Activated T-helper 2 cell treated with anti-CD3 and anti-CD28 coated beads, Interferon-gamma antibody, Interleukin-2, Interleukin-4, amounts not matched to agents 10 μg/mL and 5 μg/mL and 100 μg/mL, durations not matched to agents 14 hours and 24 hours and 36 hours (primary cell): ENCODE data around the gene PDCD1LG2. TPM values are rescaled to one million over a fixed set of nuclear protein-coding genes. Genes with fewer than 3 reads are reported as not detected.
A peak's percentile ranks its signal among the peaks of the same experiment; 100 is the strongest.

ENCODE experiments used
- DNase-seq: peaks from one replicate; pipeline ENCODE4 v3.0.0; 2021; ENCODE audit warnings: low spot score
- H3K27ac Mint-ChIP-seq: one replicate; pipeline ENCODE4 v1.8.0; 2021; ENCODE audit warnings: mixed read lengths
- H3K27me3 Mint-ChIP-seq: one replicate; pipeline ENCODE4 v1.8.0; 2021; ENCODE audit warnings: low read depth, mixed read lengths
- H3K36me3 Mint-ChIP-seq: one replicate; pipeline ENCODE4 v1.8.0; 2021; ENCODE audit warnings: low read depth, mixed read lengths
- H3K4me1 Mint-ChIP-seq: one replicate; pipeline ENCODE4 v1.8.0; 2021; ENCODE audit warnings: low read depth, mixed read lengths
- H3K4me3 Mint-ChIP-seq: one replicate; pipeline ENCODE4 v1.8.0; 2021; ENCODE audit warnings: low read depth, mild to moderate bottlenecking, moderate library complexity, mixed read lengths
- H3K9me3 Mint-ChIP-seq: one replicate; pipeline ENCODE4 v1.8.0; 2021; ENCODE audit warnings: mixed read lengths
- intact Hi-C: fragments of 100-400 bp; cut with micrococcal nuclease; formaldehyde crosslinking; loops from one replicate; pipeline ENCODE4 v1.15.1; 2023
- total RNA-seq: library from RNA; stranded (reverse); gene quantifications from 2 replicates; pipeline ENCODE4 v1.2.3, GENCODE V29; 2022

Gene PDCD1LG2
- total RNA-seq, 1 donor from 2014 or later = 1.7 TPM

DNA sequence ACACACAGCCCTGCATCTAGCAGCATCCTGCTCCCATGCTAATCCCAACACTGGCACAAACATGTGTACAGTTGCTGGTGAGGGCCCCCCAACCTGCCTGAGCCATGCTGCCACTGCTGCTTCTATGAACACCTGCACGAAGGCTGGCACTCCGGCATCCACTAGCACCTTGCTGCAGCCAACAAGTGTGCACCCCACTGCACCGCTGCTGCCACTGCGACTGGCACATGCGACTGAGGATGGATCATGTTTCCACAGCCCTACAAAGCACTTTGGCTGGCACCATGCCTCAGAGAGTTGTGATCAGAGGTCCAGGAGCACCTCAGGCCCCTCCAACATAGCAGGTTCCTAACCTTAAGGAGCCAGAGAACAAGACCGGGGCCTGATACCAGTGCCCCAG is 7.8 kb upstream of the PDCD1LG2 start:
- H3K27me3 Mint-ChIP-seq = no peaks in the 10 kb centered on the region
- intact Hi-C loops = no loop called here

DNA sequence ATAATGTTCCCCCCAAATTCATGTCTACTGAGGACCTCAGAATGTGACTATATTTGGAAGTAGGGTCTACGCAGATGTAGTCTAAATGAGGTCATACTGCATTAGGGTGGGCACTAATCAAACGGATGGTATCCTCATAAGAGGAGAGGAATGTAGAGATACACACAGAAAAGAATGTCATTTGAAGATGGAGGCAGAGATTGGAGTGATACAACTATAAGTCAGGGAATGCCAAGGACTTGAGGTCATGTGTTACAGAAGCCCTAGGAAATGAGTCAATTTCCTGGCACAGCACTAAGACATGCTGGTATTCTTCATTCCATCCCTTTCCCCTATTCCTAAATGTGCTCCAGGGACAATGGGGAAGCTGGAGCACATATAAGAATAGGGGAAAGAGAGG is 758 bp upstream of the PDCD1LG2 start:
- H3K9me3 Mint-ChIP-seq = peaks cover 17% of the 10 kb centered on the region
- H3K27ac Mint-ChIP-seq = peak overlapping the region; percentile 95
- intact Hi-C loops = no loop called here
- H3K4me3 Mint-ChIP-seq = peak overlapping the region; percentile 80
- peaks cover 56% of the 10 kb centered on the region for H3K4me1 Mint-ChIP-seq
- no peaks in the 10 kb centered on the region for H3K27me3 Mint-ChIP-seq
- H3K36me3 Mint-ChIP-seq = peaks cover 15% of the 10 kb centered on the region
- no peak for DNase-seq

More for the DNA sequence above, 7.8 kb upstream of the PDCD1LG2 start:
- DNase-seq = no peak
- Mint-ChIP-seq H3K36me3 (peaks cover 17% of the 10 kb centered on the region), H3K9me3 (peaks cover 24% of the 10 kb centered on the region), H3K27ac (no peak overlapping the region), H3K4me1 (peaks cover 7% of the 10 kb centered on the region), H3K4me3 (no peak overlapping the region)

DNA sequence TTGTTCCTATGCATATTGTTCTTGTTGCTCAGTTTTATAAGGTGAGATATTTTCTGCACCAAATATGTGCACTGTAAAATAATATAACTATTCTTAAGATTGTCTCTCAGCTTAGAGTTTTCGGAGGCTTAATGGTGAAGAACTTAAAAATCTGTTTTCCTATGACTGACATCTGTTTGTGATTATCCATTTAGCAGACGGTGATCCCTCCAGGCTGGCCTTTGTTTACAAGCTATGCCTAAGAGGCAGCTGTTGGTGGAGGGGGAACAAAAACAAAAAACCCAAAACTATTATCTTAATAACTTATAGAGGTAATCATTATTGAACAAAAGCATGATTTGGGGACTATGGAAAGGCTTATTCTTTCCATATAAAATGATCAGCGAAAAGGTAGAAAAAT is 658 bp downstream of the PDCD1LG2 start:
- Mint-ChIP-seq H3K27ac (peak overlapping the region; percentile 95), H3K4me3 (peak overlapping the region; percentile 80), H3K4me1 (peaks cover 55% of the 10 kb centered on the region), H3K27me3 (no peaks in the 10 kb centered on the region), H3K36me3 (peaks cover 5% of the 10 kb centered on the region), H3K9me3 (peaks cover 6% of the 10 kb centered on the region)
- intact Hi-C loops = loop anchor here (1.0 to 2.0 kb wide), 6 partner anchors 7 to 75 kb away; partner anchors contain the start of gene CD274
- no peak for DNase-seq

DNA sequence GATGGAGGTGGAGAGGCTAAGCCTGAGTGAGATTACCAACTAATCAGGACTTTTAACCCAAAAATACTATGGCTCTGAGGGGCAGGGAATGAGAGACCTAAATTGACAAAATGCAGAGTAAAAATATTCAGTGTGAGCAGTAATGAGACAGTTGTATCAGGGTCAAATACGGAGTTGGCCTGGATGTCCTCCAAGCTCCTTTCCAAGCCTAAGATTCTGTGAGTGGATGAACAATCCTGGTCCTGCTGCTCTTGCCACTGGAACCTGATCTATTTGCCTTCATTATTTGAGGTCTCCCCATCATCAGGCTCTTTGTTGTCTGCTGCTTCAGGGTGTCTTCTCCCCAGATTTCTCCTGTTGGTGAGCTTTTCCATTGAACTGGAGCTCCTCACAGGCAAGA is 1.1 kb downstream of the PDCD1LG2 start:
- peak overlapping the region; percentile 80 for H3K4me3 Mint-ChIP-seq
- H3K27me3 Mint-ChIP-seq = no peaks in the 10 kb centered on the region
- H3K27ac Mint-ChIP-seq = peak overlapping the region; percentile 95
- H3K9me3 Mint-ChIP-seq = peaks cover 6% of the 10 kb centered on the region
- DNase-seq = no peak
- intact Hi-C loops = loop anchor here (2.0 kb wide), 1 partner anchor 61 kb away; the partner anchor contains the start of gene CD274
- H3K36me3 Mint-ChIP-seq = peaks cover 5% of the 10 kb centered on the region
- peaks cover 55% of the 10 kb centered on the region for H3K4me1 Mint-ChIP-seq

DNA sequence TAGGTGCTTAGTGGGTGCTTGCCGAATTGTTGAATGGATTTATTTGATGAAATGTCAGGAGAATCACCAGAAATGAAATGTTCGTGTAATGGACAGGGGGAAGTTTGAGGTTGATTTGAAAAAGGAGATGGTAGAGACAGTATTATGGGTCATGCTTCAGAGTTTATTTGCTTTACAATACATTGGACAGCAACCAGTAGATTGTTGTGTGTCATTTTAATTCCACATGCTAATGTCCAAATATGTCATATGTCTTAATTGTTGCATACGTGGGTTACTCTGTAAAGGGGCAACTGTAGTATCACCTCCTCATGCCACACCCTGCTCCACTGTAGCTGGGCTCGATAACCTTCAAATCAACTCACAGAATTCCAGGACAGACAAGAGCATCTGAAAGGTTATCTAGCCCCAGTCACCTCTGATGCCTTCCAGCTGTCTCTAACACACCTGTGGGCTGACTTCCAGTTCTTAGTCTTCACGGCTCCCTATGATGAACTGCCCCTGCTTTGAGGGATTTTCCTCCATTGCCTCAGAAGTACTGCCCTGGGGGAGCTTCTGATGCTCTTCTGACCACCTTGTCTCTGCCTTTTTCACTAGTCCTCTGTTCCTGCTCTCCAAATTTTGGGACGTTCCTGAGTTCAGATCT is 1.7 kb downstream of the PDCD1LG2 start:
- DNase-seq = no peak
- Mint-ChIP-seq H3K4me1 (peaks cover 58% of the 10 kb centered on the region), H3K27ac (peak overlapping the region; percentile 54), H3K4me3 (peak overlapping the region; percentile 80), H3K9me3 (peaks cover 2% of the 10 kb centered on the region), H3K27me3 (no peaks in the 10 kb centered on the region), H3K36me3 (peaks cover 1% of the 10 kb centered on the region)
- intact Hi-C loops = loop anchor here (2.0 kb wide), 1 partner anchor 61 kb away; the partner anchor contains the start of gene CD274

DNA sequence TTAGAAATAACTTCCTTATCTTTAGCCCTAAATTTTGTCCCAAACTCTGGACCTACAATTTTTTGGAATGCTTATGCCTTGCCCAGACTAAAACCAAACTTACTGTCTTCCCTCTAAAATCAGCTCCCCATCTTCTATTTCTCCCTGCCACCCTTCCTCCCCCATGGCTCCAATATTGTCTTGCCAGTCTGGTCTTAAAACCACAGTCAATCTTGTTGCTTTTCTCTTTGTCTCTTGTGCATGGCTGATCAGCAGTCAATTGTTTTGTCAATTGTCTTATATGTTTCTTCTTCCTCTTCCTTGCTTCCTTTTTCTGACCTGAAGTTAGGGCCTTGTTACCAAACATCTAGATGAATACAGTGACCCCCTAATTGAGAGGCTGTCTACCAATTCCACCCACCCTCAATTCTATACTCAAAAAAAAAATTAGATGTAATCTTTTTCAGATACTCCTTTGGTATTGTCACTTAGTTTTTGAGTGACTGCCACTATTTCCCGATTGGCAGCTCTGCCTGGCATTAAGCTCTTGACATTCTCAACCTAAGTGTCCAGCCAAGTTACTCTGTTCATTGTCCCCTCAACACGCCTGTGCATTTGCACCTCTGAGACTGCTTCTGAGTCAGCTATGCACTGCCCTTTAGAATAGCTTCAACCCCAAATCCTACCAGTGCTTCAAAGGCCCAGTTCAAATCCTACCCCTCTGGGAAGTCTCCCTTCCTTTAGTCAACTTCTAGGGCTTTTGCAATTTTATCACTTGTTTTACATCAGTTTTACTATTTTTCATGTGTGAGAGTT is 2.5 kb downstream of the PDCD1LG2 start:
- H3K9me3 Mint-ChIP-seq = no peaks in the 10 kb centered on the region
- DNase-seq = no peak
- peak overlapping the region; percentile 80 for H3K4me3 Mint-ChIP-seq
- intact Hi-C loops = no loop called here
- H3K36me3 Mint-ChIP-seq = no peaks in the 10 kb centered on the region
- H3K4me1 Mint-ChIP-seq = peaks cover 63% of the 10 kb centered on the region
- no peaks in the 10 kb centered on the region for H3K27me3 Mint-ChIP-seq
- peak overlapping the region; percentile 18 for H3K27ac Mint-ChIP-seq

DNA sequence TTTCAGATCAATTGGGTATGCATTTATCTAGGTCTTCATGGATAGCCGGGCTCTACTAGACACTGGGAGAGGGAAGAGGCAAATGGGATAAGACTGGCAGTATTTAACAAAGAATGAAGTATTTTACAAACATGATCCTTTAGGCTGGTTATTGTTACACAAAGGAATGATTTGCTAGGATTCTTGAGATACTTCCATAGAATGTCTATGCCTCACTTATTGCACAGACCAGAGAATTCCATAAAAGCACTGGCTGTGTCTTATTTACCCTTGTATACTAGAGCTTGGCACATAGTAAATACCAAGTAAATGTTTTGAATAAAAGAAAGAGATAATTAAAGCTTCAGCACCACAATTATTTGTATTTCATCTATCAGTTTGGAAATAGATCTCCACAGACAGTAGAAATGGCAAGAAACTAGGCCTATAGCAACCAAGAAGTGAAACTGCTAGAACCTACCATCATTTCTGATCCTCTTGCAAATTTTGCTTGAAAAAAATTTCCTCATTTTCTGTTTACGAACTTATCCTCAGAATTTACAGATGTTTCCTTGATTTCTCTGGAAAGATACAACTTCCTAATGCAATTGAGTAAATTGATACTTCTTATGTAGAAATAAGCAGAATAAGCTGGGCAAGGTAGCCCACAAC is 3.8 kb downstream of the PDCD1LG2 start:
- H3K4me3 Mint-ChIP-seq = no peak overlapping the region
- DNase-seq = no peak
- intact Hi-C loops = no loop called here
- no peaks in the 10 kb centered on the region for H3K9me3 Mint-ChIP-seq
- peaks cover 65% of the 10 kb centered on the region for H3K4me1 Mint-ChIP-seq
- H3K36me3 Mint-ChIP-seq = no peaks in the 10 kb centered on the region
- no peak overlapping the region for H3K27ac Mint-ChIP-seq
- no peaks in the 10 kb centered on the region for H3K27me3 Mint-ChIP-seq

DNA sequence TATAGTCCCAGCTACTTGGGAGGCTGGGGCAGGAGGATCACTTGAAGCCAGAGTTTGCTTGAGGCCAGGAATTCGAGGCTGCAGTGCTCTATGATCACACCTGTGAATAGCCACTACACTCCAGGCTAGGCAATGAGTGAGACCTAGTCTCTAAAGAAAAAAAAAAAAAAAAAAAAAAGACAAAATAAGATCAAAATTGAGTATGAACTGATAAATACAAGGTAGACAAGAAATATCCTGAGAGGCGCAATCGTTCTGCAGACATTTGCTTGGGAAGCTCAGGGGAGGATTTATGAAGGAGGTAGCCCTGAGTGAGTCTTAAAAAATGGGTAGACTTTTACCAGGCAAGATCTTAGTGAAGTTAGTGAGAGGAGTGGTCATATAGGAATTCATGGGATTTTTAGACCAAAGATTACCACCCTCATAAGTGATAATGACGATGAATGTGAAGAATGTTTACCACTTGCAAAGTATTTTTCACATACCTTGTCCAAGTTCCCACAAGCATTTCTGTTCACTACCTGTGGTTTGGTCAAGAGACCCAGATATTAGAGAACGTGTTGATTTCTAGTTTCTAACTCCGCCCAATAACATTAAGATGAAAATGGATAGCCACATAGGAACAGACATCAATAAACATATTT is 4.4 kb downstream of the PDCD1LG2 start:
- DNase-seq = no peak
- H3K27me3 Mint-ChIP-seq = no peaks in the 10 kb centered on the region
- H3K27ac Mint-ChIP-seq = no peak overlapping the region
- H3K4me3 Mint-ChIP-seq = no peak overlapping the region
- no peaks in the 10 kb centered on the region for H3K9me3 Mint-ChIP-seq
- peaks cover 65% of the 10 kb centered on the region for H3K4me1 Mint-ChIP-seq
- intact Hi-C loops = no loop called here
- H3K36me3 Mint-ChIP-seq = peaks cover 4% of the 10 kb centered on the region

DNA sequence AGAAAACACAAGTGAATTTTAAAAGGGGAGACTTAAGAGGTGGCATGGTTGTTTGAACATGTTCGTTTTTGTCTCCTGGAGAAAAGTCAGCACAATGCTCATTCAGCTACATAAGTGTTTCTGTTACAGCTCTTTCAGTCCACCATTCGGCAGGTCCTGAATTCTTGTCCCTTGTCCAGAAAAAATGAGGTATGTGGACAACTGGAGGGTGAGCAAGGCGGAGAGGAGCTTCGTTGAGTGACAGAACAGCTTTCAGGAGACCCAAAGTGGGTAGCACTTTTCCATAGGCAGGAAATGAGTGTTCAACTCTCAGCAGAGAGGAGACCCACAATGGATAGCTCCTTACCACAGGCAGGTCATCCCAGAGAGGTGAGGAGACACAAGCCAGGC is 4.9 kb downstream of the PDCD1LG2 start:
- no peaks in the 10 kb centered on the region for H3K9me3 Mint-ChIP-seq
- peaks cover 5% of the 10 kb centered on the region for H3K36me3 Mint-ChIP-seq
- intact Hi-C loops = no loop called here
- no peak overlapping the region for H3K27ac Mint-ChIP-seq
- no peaks in the 10 kb centered on the region for H3K27me3 Mint-ChIP-seq
- no peak overlapping the region for H3K4me3 Mint-ChIP-seq
- peaks cover 60% of the 10 kb centered on the region for H3K4me1 Mint-ChIP-seq
- DNase-seq = no peak

DNA sequence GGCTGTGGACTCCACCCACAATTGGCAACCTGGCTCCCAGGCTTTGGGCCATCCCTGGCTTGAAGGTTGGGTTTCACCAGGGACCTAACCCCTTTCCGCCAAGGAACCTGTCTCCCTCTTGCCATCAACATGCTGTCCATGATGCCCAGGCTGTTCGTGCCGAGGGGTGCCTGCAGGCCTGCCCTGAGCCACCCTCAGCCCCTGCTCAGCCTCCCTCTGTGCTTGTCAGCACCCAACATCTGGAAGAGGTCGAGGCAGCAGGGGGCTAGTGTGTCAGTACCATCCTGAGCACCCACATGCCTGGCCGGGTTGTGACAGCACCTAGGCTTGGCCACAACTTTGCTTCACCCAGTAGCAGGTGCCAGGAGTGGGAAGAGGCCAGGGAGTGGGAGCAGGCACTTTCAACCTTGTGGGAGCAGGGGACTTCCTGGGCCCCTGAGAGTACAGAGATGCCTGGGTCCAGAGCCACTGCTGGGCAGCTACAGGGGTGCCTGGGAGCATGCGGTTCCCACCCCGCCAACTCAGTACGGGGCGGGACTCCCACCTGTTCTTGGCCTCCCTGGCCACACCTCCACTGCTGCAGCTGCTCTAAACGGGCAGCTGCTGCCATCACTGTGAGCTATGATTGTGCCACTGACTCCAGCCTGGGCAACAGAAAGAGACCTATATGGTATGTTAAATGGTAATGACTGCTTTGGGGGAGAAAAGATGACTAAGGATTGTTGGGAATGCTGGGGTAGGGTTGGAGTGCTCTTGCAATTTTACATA is 6.3 kb downstream of the PDCD1LG2 start:
- H3K27me3 Mint-ChIP-seq = no peaks in the 10 kb centered on the region
- H3K27ac Mint-ChIP-seq = no peak overlapping the region
- peaks cover 50% of the 10 kb centered on the region for H3K4me1 Mint-ChIP-seq
- intact Hi-C loops = no loop called here
- no peak for DNase-seq
- H3K4me3 Mint-ChIP-seq = no peak overlapping the region
- H3K9me3 Mint-ChIP-seq = no peaks in the 10 kb centered on the region
- H3K36me3 Mint-ChIP-seq = peaks cover 5% of the 10 kb centered on the region

DNA sequence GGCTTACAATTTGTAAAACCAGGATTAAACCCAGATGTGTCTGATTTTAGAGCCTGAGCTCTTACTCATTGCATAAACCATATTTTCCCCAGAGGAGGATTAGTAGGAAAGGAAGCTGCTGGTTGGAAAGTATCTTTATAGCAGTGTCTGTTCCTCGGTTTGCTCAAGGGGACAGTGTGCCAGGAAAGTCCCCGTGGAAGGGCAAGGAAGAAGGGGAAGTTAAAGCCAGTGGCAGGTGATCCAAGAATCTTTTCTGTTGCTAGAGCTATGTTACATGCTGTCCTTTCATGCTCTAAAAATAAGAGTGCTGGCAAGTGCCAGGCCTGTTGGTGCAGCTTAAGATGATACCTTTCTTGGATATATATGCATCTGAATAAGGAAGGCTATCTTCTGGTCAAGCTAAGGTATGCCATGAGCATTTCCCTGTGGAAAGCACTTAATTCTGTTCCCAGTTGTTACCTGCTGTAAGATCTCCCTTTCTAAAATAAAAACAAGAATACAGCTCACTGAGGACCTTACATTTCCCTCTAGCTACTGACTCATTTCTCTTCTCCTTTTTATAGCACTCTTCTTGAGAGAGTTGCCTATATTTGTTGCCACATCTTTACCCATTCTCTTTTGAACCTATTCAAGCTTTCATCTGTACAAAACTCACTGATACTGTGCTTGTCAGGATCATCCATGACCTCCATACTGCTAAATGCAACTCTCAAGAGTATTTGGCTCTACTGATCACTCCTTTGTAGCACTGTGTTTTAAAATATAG is 8.0 kb downstream of the PDCD1LG2 start:
- peaks cover 9% of the 10 kb centered on the region for H3K36me3 Mint-ChIP-seq
- H3K4me1 Mint-ChIP-seq = peaks cover 33% of the 10 kb centered on the region
- H3K27me3 Mint-ChIP-seq = no peaks in the 10 kb centered on the region
- peak overlapping the region; percentile 40 for H3K27ac Mint-ChIP-seq
- no peak overlapping the region for H3K4me3 Mint-ChIP-seq
- H3K9me3 Mint-ChIP-seq = no peaks in the 10 kb centered on the region
- DNase-seq = no peak
- intact Hi-C loops = loop anchor here (1.0 to 2.0 kb wide), 2 partner anchors 8 to 60 kb away; partner anchors contain the start of gene PDCD1LG2
